Measurements from ENCODE around the gene FAM241B.

Gene FAM241B

GRCh38 chr10:69663369-69663947 is 33.4 kb downstream of the FAM241B start:
- TF ChIP-seq CTCF (IDR thresholded peaks at IDR 0.05; ENCODE audit: low read length, missing control alignments), result no peak
- no peak for DNase-seq (ENCODE audit: low read depth)
- H3K4me3 ChIP-seq (replicated peaks; ENCODE audit: low read depth, low read length), result no peak overlapping the region

DNA sequence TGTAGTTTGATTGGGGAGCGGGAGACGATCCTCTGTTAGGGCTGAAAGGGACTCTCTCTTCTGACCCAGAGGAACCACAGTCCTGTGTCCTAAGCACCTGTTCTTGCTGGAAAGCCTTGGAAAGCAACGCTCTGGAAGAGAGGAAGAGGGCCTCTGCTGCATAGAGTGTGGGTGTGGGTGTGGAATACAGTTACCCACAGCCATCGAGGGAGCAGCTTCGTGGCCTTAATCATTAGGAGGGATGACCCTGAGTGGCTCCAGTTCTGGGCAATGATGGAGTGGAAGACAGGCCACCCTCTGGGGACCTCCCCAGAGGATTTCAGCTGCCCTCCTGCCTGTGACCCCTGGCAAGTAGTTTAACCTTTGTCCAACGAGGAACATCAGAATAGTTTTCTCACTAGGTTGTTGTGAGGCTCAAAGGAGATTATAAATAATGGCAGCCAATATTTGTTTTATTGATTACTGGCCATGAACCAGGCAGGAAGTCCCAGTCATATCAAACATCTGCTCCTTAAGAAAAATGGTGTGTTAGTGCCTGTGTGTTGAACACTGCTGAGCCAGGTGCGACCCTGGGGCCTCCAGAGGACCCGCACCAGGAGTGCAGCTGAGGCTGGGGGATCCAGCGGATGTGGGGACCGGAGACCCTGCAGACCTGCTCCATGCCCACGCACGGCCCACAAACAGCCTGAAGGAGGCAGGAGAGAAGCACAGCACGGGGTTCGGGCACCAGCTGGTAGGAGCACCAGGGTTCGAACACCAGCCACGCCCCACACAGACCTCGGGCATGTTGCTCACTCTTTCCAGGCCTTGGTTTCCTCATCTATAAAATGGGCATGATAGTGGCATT is 35.6 kb downstream of the FAM241B start:
- TF ChIP-seq CTCF (IDR thresholded peaks at IDR 0.05; ENCODE audit: low read length, missing control alignments), result no peak
- DNase-seq (ENCODE audit: low read depth), result no peak
- no peak overlapping the region for H3K4me3 ChIP-seq (replicated peaks; ENCODE audit: low read depth, low read length)

- no peak for TF ChIP-seq CTCF (IDR thresholded peaks at IDR 0.05; ENCODE audit: low read length, missing control alignments)
Observed at GRCh38 chr10:69666756-69667155, 36.7 kb downstream of the FAM241B start.

DNA sequence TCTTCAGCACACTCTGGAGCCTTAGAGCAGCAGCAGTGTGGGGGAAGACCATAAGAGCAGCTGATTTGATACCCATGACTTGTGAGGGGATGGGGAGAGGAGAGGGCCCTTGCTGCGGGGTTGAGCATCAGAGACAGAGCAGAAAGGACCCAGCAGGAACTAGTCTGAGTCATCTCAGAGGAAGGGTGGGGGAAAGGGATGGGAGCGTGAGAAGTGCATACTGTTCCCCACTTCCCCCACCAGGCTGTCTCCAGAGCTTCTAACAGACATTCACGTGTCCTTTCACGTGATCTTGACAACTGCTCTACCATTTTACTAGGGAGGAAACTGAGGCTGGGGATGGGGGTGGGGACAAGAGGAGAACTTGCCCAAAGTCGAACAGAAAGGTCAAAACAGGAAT is 38.7 kb downstream of the FAM241B start:
- no peak for DNase-seq (ENCODE audit: low read depth)
- H3K4me3 ChIP-seq (replicated peaks; ENCODE audit: low read depth, low read length), result no peak overlapping the region
- no peak for TF ChIP-seq CTCF (IDR thresholded peaks at IDR 0.05; ENCODE audit: low read length, missing control alignments)

More at GRCh38 chr10:69666756-69667155, 36.7 kb downstream of the FAM241B start:
- no peak for DNase-seq (ENCODE audit: low read depth)
- H3K4me3 ChIP-seq (replicated peaks; ENCODE audit: low read depth, low read length), result no peak overlapping the region

DNA sequence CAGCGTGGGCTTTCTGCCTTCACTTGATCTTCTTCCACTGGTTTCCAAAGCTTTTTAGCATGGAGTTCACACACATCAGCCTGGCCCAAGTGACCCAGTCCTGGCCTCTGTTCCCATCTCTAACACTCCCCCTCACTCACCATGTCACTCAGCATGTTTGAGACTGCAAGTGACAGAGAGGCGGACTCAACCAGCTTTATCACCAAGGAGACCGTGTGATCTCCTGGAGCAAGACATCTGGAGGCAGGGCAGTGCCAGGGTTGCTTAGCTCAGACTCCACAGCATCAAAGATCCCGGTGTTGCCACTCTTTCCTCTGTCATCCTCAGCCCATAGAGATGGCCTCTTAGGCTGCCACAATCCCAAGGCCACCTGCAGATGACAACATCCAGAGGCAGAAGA is 39.4 kb downstream of the FAM241B start:
- TF ChIP-seq CTCF (IDR thresholded peaks at IDR 0.05; ENCODE audit: low read length, missing control alignments), result no peak
- no peak overlapping the region for H3K4me3 ChIP-seq (replicated peaks; ENCODE audit: low read depth, low read length)
- no peak for DNase-seq (ENCODE audit: low read depth)

GRCh38 chr10:69673521-69673920 is 43.5 kb downstream of the FAM241B start:
- no peak for TF ChIP-seq CTCF (IDR thresholded peaks at IDR 0.05; ENCODE audit: low read length, missing control alignments)
- DNase-seq (ENCODE audit: low read depth), result no peak
- no peak overlapping the region for H3K4me3 ChIP-seq (replicated peaks; ENCODE audit: low read depth, low read length)
